ENCODE results near the gene PRR11. TPM values are rescaled to one million over a fixed set of nuclear protein-coding genes. Genes with fewer than 3 reads are reported as not detected.

The PRR11 gene
- total and polyA plus RNA-seq, 2 donors (not counting 1 experiment from before 2014, with no cell fraction given): 6.1 to 18.9 TPM

- DNase-seq (ENCODE audit: low read depth in 2 of 2): peak in 1 of 2 donors; percentile 12
- Histone ChIP-seq H4K20me1 (ENCODE audit: control insufficient read depth, extremely low read depth, insufficient read depth, low read length) (no peaks in the 10 kb centered on the region), H3K27me3 (ENCODE audit: control insufficient read depth, insufficient read depth, low read length) (no peaks in the 10 kb centered on the region), H3K27ac (ENCODE audit: insufficient read depth, low read length) (peak overlapping the region; percentile 94), H3K9me3 (ENCODE audit: control insufficient read depth, insufficient read depth, low read depth, low read length) (no peaks in the 10 kb centered on the region), H3K79me2 (ENCODE audit: control insufficient read depth, insufficient read depth, low read length) (peaks cover 86% of the 10 kb centered on the region), H3K4me3 (replicated peaks in 1 of 4; ENCODE audit: control extremely low read depth in 1 of 4, insufficient read depth in 1 of 4, low read depth in 3 of 4, low read length in 4 of 4) (peak overlapping the region in 3 of 4 experiments; percentile 67 to 85 (median 85)), H3K4me2 (ENCODE audit: extremely low read depth, insufficient read depth, low read length) (peak overlapping the region; percentile 26), H3K4me1 (ENCODE audit: control insufficient read depth, extremely low read depth, insufficient read depth, low read length) (peaks cover 10% of the 10 kb centered on the region), H2AFZ (ENCODE audit: low read length) (no peak overlapping the region), H3K36me3 (ENCODE audit: control insufficient read depth, insufficient read depth, low read length) (no peaks in the 10 kb centered on the region), H3K9ac (ENCODE audit: insufficient read depth, low read length) (no peak overlapping the region)
- TF ChIP-seq EZH2 (IDR thresholded peaks at IDR 0.05; ENCODE audit: low read length, missing control alignments): no peak
- TF ChIP-seq, protein P1, sequence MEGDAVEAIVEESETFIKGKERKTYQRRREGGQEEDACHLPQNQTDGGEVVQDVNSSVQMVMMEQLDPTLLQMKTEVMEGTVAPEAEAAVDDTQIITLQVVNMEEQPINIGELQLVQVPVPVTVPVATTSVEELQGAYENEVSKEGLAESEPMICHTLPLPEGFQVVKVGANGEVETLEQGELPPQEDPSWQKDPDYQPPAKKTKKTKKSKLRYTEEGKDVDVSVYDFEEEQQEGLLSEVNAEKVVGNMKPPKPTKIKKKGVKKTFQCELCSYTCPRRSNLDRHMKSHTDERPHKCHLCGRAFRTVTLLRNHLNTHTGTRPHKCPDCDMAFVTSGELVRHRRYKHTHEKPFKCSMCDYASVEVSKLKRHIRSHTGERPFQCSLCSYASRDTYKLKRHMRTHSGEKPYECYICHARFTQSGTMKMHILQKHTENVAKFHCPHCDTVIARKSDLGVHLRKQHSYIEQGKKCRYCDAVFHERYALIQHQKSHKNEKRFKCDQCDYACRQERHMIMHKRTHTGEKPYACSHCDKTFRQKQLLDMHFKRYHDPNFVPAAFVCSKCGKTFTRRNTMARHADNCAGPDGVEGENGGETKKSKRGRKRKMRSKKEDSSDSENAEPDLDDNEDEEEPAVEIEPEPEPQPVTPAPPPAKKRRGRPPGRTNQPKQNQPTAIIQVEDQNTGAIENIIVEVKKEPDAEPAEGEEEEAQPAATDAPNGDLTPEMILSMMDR (conservative IDR thresholded peaks at IDR 0.05 in 1 of 2, IDR thresholded peaks at IDR 0.05 in 1 of 2; ENCODE audit: low read depth in 1 of 2, low read length in 2 of 2): no peak
Observed at GRCh38 chr17:59152925-59153324, 2.6 kb upstream of the PRR11 start.

- DNase-seq (ENCODE audit: low read depth in 2 of 2): peak; percentile 44 to 51
- Histone ChIP-seq H3K9me3 (ENCODE audit: control insufficient read depth, insufficient read depth, low read depth, low read length) (no peaks in the 10 kb centered on the region), H2AFZ (ENCODE audit: low read length) (peak overlapping the region; percentile 76), H3K27me3 (ENCODE audit: control insufficient read depth, insufficient read depth, low read length) (no peaks in the 10 kb centered on the region), H3K79me2 (ENCODE audit: control insufficient read depth, insufficient read depth, low read length) (peaks cover 86% of the 10 kb centered on the region), H3K36me3 (ENCODE audit: control insufficient read depth, insufficient read depth, low read length) (no peaks in the 10 kb centered on the region), H3K27ac (ENCODE audit: insufficient read depth, low read length) (peak overlapping the region; percentile 94), H3K4me3 (replicated peaks in 1 of 4; ENCODE audit: control extremely low read depth in 1 of 4, insufficient read depth in 1 of 4, low read depth in 3 of 4, low read length in 4 of 4) (peak overlapping the region; percentile 67 to 90 (median 85)), H3K4me1 (ENCODE audit: control insufficient read depth, extremely low read depth, insufficient read depth, low read length) (peaks cover 10% of the 10 kb centered on the region), H3K9ac (ENCODE audit: insufficient read depth, low read length) (peak overlapping the region; percentile 80), H3K4me2 (ENCODE audit: extremely low read depth, insufficient read depth, low read length) (peak overlapping the region; percentile 26), H4K20me1 (ENCODE audit: control insufficient read depth, extremely low read depth, insufficient read depth, low read length) (no peaks in the 10 kb centered on the region)
- TF ChIP-seq EZH2 (IDR thresholded peaks at IDR 0.05; ENCODE audit: low read length, missing control alignments): no peak
- TF ChIP-seq, protein P1 (conservative IDR thresholded peaks at IDR 0.05 in 1 of 2, IDR thresholded peaks at IDR 0.05 in 1 of 2; ENCODE audit: low read depth in 1 of 2, low read length in 2 of 2): no peak
Observed at GRCh38 chr17:59154292-59154720, 1.2 kb upstream of the PRR11 start.

DNA sequence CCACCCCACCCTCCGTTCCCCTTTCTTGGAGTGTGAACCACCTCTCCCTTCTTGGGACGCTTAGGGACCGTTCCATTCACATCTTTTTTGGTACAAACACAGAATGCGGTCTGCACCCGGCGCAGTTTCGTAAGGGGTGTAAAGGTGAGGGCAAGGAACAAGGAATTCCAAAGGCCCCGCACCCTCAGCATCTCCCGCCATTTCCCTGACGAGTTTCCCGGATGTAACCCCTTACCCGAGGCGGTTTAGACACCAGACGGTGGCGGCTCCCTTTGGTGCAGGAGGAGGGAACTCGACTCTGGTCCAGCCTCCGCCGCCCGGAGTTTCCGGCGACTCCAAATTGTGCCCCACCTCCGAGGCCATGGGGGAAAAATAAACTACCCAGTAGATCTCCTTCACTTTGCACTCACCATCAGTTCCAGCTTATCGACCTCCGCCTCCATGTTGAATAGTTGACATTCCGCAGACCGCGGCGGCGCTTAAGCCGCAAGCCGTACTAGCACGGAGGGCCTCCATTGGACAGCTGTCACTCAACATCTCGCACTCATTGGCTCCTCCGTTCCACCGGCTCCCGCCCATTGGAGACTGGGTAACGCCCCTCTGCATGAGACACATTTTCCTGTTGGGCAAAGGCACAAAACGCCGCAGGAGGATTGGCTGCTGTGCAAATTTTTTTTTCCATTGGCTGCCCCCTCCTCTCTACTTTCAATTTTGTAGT, 666 bp upstream of the PRR11 start, which contains the start of gene SKA2:
Gene SKA2 (minus strand): TSS at position 466 of the 718 bp plus-strand sequence. CDS start 23 bp downstream, at position 443.
- H3K36me3 ChIP-seq (ENCODE audit: control insufficient read depth, insufficient read depth, low read length): no peaks in the 10 kb centered on the region
- H3K9ac ChIP-seq (ENCODE audit: insufficient read depth, low read length): peak within 1 kb of the TSS; percentile 80
- H3K4me2 ChIP-seq (ENCODE audit: extremely low read depth, insufficient read depth, low read length): peak within 1 kb of the TSS; percentile 64
- no peaks in the 10 kb centered on the region for H4K20me1 ChIP-seq (ENCODE audit: control insufficient read depth, extremely low read depth, insufficient read depth, low read length)
- H3K4me3 ChIP-seq (replicated peaks in 1 of 4; ENCODE audit: control extremely low read depth in 1 of 4, insufficient read depth in 1 of 4, low read depth in 3 of 4, low read length in 4 of 4): peak within 1 kb of the TSS; percentile 67 to 90 (median 86)
- no peak for DNase-seq (ENCODE audit: low read depth in 2 of 2)
- H3K4me1 ChIP-seq (ENCODE audit: control insufficient read depth, extremely low read depth, insufficient read depth, low read length): peaks cover 8% of the 10 kb centered on the region
- no peaks in the 10 kb centered on the region for H3K9me3 ChIP-seq (ENCODE audit: control insufficient read depth, insufficient read depth, low read depth, low read length)
- H3K27me3 ChIP-seq (ENCODE audit: control insufficient read depth, insufficient read depth, low read length): no peaks in the 10 kb centered on the region
- H2AFZ ChIP-seq (ENCODE audit: low read length): peak within 1 kb of the TSS; percentile 76
- TF ChIP-seq, protein P1 (conservative IDR thresholded peaks at IDR 0.05 in 1 of 2, IDR thresholded peaks at IDR 0.05 in 1 of 2; ENCODE audit: low read depth in 1 of 2, low read length in 2 of 2): no peak
- peak; percentile 71 for TF ChIP-seq EZH2 (IDR thresholded peaks at IDR 0.05; ENCODE audit: low read length, missing control alignments)
- peaks cover 86% of the 10 kb centered on the region for H3K79me2 ChIP-seq (ENCODE audit: control insufficient read depth, insufficient read depth, low read length)
- H3K27ac ChIP-seq (ENCODE audit: insufficient read depth, low read length): peak within 1 kb of the TSS; percentile 94

Measured in fibroblast of lung (primary cell).